ENCODE data around the gene C17orf67.

DNA sequence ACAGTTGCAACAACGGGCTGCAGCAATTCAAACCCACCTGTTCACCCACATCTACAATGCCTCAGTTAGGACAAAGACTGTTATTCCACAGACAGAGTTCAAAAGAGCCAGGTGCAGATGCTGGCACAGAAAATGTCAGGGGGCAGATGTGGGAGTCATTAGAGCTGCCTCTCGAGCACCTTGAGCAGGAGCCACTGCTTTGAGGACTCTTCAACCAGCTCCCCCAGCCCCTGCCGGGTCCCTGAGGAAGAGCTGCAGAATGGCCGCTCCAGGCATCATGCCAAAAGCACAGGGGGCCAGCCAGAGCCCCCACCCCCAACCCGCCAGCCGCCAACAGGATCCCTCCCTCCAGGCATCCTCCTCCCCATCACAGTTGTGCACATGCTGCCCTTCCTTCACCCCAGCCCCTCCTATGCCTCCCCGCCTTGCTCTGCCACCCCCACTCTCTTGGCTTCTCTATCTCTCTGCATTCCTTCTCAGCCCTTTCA, 20.8 kb downstream of the C17orf67 start:
- TF ChIP-seq, protein P1, sequence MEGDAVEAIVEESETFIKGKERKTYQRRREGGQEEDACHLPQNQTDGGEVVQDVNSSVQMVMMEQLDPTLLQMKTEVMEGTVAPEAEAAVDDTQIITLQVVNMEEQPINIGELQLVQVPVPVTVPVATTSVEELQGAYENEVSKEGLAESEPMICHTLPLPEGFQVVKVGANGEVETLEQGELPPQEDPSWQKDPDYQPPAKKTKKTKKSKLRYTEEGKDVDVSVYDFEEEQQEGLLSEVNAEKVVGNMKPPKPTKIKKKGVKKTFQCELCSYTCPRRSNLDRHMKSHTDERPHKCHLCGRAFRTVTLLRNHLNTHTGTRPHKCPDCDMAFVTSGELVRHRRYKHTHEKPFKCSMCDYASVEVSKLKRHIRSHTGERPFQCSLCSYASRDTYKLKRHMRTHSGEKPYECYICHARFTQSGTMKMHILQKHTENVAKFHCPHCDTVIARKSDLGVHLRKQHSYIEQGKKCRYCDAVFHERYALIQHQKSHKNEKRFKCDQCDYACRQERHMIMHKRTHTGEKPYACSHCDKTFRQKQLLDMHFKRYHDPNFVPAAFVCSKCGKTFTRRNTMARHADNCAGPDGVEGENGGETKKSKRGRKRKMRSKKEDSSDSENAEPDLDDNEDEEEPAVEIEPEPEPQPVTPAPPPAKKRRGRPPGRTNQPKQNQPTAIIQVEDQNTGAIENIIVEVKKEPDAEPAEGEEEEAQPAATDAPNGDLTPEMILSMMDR (conservative IDR thresholded peaks at IDR 0.05) = no peak
- TF ChIP-seq ZFX (IDR thresholded peaks at IDR 0.05) = no peak
